ENCODE measurements around the gene JAZF1. TPM values are rescaled to one million over a fixed set of nuclear protein-coding genes. Genes with fewer than 3 reads are reported as not detected.

JAZF1 gene
- total RNA-seq, 1 experiment from 2014 or later = 0.90 TPM

DNA sequence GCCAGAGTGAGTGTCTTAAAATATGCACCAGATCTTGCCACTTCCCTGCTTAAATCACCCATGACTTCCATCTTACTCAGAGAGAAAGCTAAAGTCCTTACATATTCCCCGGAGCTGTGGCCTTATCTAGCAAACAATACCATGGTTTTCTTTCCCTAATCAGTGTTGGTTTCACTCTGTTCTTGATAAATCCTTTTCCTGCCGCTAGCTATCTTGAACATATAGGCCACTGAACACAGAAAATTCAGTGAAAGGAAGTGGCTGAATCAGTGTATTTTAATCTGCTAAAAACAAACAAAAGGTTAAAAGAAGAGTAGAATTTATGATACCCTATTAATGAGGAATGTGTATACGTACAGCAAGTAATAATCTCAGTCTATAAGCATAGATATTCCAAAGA, 42.0 kb upstream of the JAZF1 start:
- no peak for DNase-seq
- TF ChIP-seq EZH2 (IDR thresholded peaks at IDR 0.05; ENCODE audit: low read depth) = no peak
- TF ChIP-seq, protein P1, sequence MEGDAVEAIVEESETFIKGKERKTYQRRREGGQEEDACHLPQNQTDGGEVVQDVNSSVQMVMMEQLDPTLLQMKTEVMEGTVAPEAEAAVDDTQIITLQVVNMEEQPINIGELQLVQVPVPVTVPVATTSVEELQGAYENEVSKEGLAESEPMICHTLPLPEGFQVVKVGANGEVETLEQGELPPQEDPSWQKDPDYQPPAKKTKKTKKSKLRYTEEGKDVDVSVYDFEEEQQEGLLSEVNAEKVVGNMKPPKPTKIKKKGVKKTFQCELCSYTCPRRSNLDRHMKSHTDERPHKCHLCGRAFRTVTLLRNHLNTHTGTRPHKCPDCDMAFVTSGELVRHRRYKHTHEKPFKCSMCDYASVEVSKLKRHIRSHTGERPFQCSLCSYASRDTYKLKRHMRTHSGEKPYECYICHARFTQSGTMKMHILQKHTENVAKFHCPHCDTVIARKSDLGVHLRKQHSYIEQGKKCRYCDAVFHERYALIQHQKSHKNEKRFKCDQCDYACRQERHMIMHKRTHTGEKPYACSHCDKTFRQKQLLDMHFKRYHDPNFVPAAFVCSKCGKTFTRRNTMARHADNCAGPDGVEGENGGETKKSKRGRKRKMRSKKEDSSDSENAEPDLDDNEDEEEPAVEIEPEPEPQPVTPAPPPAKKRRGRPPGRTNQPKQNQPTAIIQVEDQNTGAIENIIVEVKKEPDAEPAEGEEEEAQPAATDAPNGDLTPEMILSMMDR (conservative IDR thresholded peaks at IDR 0.05) = no peak
- BruUV-seq (replicated peaks) = no TSS peak
- H3K36me3 ChIP-seq (ENCODE audit: low read depth) = no peaks in the 10 kb centered on the region
- no peaks in the 10 kb centered on the region for H4K20me1 ChIP-seq (ENCODE audit: insufficient read depth)
- H3K4me3 ChIP-seq = no peak overlapping the region
- H3K9me2 ChIP-seq (ENCODE audit: insufficient read depth) = no peaks in the 10 kb centered on the region
- no peak overlapping the region for H2AFZ ChIP-seq
- H3K27me3 ChIP-seq (ENCODE audit: insufficient read depth, low read depth) = no peaks in the 10 kb centered on the region; the same call in 1 of the 2 replicates
- no peaks in the 10 kb centered on the region for H3K4me1 ChIP-seq (replicated peaks; ENCODE audit: insufficient read depth)
- H3K9me3 ChIP-seq (ENCODE audit: insufficient read depth, low read depth) = no peaks in the 10 kb centered on the region
- no peaks in the 10 kb centered on the region for H3K79me2 ChIP-seq (ENCODE audit: low read depth)
- POLR2A ChIA-PET (ENCODE audit: unreplicated experiment) = no interaction called here
- no peak overlapping the region for H3K4me2 ChIP-seq
- H3F3A ChIP-seq (ENCODE audit: insufficient read depth, low read depth) = no peaks in the 10 kb centered on the region
- intact Hi-C loops (cut with micrococcal nuclease; ENCODE audit: unreplicated experiment) = no loop called here
- CTCF ChIA-PET = no interaction called here
- H3K27ac ChIP-seq = no peak overlapping the region

DNA sequence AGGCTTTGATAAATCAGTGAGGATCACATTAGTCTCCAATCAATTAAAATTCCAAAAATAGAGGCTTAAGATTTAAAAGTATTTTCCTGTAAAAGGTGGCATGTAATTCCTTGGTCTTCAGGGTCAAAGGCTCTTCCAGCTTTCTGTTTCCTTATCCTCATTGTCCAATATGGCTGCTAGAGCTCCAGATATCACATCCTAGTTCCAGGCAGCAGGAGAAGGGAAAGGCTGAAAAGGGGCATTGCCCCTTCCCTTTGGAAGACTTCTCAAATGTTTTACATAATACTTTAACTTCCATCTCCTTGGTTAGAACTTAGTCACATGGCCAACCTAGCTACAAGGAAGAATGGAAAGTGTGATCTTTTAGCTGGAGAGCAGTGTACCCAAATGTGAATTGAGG, 39.2 kb upstream of the JAZF1 start:
- H4K20me1 ChIP-seq (ENCODE audit: insufficient read depth) = no peaks in the 10 kb centered on the region
- ChIA-PET POLR2A (ENCODE audit: unreplicated experiment) (no interaction called here), CTCF (no interaction called here)
- no peaks in the 10 kb centered on the region for H3K9me2 ChIP-seq (ENCODE audit: insufficient read depth)
- no peak overlapping the region for H3K4me2 ChIP-seq
- H3K27ac ChIP-seq = no peak overlapping the region
- BruUV-seq (replicated peaks) = no TSS peak
- no peak for DNase-seq
- H3K9me3 ChIP-seq (ENCODE audit: insufficient read depth, low read depth) = no peaks in the 10 kb centered on the region
- H3K4me1 ChIP-seq (replicated peaks; ENCODE audit: insufficient read depth) = no peaks in the 10 kb centered on the region
- no peaks in the 10 kb centered on the region for H3K36me3 ChIP-seq (ENCODE audit: low read depth)
- H3K79me2 ChIP-seq (ENCODE audit: low read depth) = no peaks in the 10 kb centered on the region
- TF ChIP-seq, protein P1 (conservative IDR thresholded peaks at IDR 0.05) = no peak
- TF ChIP-seq EZH2 (IDR thresholded peaks at IDR 0.05; ENCODE audit: low read depth) = no peak
- intact Hi-C loops (cut with micrococcal nuclease; ENCODE audit: unreplicated experiment) = no loop called here
- H3F3A ChIP-seq (ENCODE audit: insufficient read depth, low read depth) = no peaks in the 10 kb centered on the region
- H2AFZ ChIP-seq = no peak overlapping the region
- no peaks in the 10 kb centered on the region; the same call in 1 of the 2 replicates for H3K27me3 ChIP-seq (ENCODE audit: insufficient read depth, low read depth)
- no peak overlapping the region for H3K4me3 ChIP-seq

DNA sequence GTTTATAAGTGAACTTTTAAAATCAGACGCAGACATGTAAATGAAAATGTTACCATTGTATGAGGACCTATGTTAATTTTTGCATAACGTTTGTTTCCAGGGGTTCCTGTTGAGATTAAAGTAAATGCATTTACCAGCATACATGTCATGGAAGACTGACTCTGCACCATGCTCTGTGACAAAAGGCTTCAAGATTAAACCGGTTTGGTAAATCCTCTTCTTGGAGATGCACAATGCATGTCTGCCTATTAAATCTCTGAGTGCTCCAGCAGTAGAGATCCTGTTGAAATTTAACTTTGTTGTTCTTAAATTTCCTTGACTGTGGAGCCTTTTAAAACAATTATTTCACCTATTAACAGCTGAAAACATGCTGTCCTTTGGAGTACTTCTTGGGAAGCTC, 36.5 kb upstream of the JAZF1 start:
- Histone ChIP-seq H2AFZ (no peak overlapping the region), H4K20me1 (ENCODE audit: insufficient read depth) (no peaks in the 10 kb centered on the region), H3K4me3 (no peak overlapping the region), H3F3A (ENCODE audit: insufficient read depth, low read depth) (no peaks in the 10 kb centered on the region), H3K27ac (no peak overlapping the region), H3K36me3 (ENCODE audit: low read depth) (no peaks in the 10 kb centered on the region), H3K27me3 (ENCODE audit: insufficient read depth, low read depth) (no peaks in the 10 kb centered on the region; the same call in 1 of the 2 replicates), H3K4me1 (replicated peaks; ENCODE audit: insufficient read depth) (no peaks in the 10 kb centered on the region), H3K4me2 (no peak overlapping the region), H3K9me3 (ENCODE audit: insufficient read depth, low read depth) (no peaks in the 10 kb centered on the region), H3K79me2 (ENCODE audit: low read depth) (no peaks in the 10 kb centered on the region), H3K9me2 (ENCODE audit: insufficient read depth) (no peaks in the 10 kb centered on the region)
- CTCF ChIA-PET = no interaction called here
- POLR2A ChIA-PET (ENCODE audit: unreplicated experiment) = no interaction called here
- DNase-seq = no peak
- TF ChIP-seq EZH2 (IDR thresholded peaks at IDR 0.05; ENCODE audit: low read depth) = no peak
- TF ChIP-seq, protein P1 (conservative IDR thresholded peaks at IDR 0.05) = no peak
- intact Hi-C loops (cut with micrococcal nuclease; ENCODE audit: unreplicated experiment) = no loop called here
- BruUV-seq (replicated peaks) = no TSS peak

Measured in PC-9 (cell line).